ENCODE measurements around the gene PKDCC.
"Not testable (repeated sequence)": the region's sequence is repeated elsewhere in the genome, so short reads cannot be mapped to it uniquely, and the experiment has no call there.

Gene PKDCC

DNA sequence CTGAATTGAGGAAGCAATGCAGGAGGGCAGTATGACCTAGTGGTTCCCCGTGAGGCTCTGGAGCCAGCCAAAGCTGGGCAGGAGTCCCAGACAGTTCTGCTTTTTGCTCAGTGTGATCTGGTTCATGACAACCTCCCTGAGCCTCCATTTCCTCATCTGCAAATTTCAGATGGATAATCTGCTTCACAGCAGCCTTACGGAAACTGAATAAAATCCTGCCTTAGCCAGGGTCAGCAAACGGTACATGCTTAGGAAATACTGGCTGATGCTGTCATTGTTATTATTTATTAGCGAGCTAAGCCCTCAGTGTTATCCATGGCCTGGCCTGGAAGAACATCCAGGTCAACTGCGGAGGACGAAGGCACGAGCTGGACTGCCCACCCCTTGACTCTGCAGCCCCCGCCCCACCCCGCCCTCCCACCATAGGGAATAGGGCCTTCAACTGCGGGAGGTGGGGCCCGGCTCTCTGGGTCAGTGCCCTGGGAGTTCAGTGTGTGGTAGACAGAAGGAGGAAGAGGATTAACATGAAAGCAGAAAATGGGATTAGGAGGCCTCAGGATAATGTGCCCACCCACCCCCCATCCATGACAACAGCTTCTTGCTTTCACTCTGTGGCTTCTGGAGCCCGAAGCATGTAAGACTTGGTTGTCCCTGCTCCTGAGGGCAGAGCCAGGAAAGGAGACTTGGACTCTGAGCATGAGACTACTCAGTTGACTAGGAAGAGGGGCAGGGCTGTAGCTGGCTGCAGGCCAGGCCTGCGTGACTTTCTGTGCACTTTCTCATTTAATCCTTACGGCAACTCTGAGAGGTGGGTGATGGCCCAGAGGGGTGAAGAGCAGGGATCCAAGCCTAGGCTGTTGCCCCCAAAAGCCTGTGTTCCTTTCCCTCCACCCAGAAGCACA is 13.1 kb downstream of the PKDCC start:
- peak; percentile 42 for DNase-seq (ENCODE audit: low read depth)
- TF ChIP-seq, protein P1, sequence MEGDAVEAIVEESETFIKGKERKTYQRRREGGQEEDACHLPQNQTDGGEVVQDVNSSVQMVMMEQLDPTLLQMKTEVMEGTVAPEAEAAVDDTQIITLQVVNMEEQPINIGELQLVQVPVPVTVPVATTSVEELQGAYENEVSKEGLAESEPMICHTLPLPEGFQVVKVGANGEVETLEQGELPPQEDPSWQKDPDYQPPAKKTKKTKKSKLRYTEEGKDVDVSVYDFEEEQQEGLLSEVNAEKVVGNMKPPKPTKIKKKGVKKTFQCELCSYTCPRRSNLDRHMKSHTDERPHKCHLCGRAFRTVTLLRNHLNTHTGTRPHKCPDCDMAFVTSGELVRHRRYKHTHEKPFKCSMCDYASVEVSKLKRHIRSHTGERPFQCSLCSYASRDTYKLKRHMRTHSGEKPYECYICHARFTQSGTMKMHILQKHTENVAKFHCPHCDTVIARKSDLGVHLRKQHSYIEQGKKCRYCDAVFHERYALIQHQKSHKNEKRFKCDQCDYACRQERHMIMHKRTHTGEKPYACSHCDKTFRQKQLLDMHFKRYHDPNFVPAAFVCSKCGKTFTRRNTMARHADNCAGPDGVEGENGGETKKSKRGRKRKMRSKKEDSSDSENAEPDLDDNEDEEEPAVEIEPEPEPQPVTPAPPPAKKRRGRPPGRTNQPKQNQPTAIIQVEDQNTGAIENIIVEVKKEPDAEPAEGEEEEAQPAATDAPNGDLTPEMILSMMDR (conservative IDR thresholded peaks at IDR 0.05; ENCODE audit: low read depth, low read length): no peak
- H3K4me3 ChIP-seq (ENCODE audit: low read length): no peak overlapping the region

GRCh38 chr2:42061839-42062238 is 14.0 kb downstream of the PKDCC start:
- H3K4me3 ChIP-seq (ENCODE audit: low read length): no peak overlapping the region
- TF ChIP-seq, protein P1 (conservative IDR thresholded peaks at IDR 0.05; ENCODE audit: low read depth, low read length): no peak
- DNase-seq (ENCODE audit: low read depth): no peak

DNA sequence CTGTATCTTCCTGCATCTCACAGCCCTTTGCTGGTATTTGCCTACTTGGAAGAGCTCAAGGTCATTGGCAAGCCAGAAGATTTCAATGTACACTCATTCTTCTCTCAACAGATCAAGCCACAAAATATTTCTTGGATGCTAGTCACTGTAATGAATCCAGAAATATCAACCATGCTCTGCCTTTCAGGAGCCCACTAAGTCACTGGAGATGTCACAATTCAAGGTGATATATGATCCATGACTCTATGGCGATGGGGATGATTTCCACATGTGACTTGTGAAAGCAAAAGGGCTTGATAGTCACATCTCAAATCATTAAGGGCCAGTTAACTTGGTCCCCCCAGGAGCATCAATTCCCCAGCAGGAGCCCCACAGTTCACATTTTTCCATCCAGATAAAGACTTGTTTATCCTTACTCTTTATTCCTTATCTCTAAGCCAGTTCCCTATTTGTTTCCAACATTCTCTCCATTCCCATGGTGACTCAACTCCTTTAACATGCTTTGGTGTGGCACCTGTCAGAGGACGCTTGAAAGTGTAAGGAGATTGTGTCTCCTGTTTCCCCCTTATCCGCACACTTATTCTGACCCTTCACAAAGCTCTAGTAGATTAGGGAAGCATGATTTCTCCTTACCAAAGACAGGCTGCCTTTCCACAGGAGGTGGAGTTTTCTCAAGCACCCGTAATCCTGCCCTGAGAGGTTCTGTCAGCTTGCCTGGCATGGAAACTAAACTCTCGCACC is 15.8 kb downstream of the PKDCC start:
- peak; percentile 48 for DNase-seq (ENCODE audit: low read depth)
- H3K4me3 ChIP-seq (ENCODE audit: low read length): no peak overlapping the region
- TF ChIP-seq, protein P1 (conservative IDR thresholded peaks at IDR 0.05; ENCODE audit: low read depth, low read length): no peak

- TF ChIP-seq, protein P1 (conservative IDR thresholded peaks at IDR 0.05; ENCODE audit: low read depth, low read length): no peak
- DNase-seq (ENCODE audit: low read depth): peak; percentile 41
- H3K4me3 ChIP-seq (ENCODE audit: low read length): no peak overlapping the region
Measured at GRCh38 chr2:42064417-42064942, 16.7 kb downstream of the PKDCC start.

DNA sequence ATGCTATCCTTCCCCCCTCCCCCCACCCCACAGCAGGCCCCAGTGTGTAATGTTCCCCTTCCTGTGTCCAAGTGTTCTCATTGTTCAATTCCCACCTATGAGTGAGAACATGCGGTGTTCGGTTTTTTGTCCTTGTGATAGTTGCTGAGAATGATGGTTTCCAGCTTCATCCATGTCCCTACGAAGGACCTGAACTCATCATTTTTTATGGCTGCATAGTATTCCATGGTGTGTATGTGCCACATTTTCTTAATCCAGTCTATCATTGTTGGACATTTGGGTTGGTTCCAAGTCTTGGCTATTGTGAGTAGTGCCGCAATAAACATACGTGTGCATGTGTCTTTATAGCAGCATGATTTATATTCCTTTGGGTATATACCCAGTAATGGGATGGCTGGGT is 17.9 kb downstream of the PKDCC start:
- not testable (repeated sequence) for H3K4me3 ChIP-seq (ENCODE audit: low read length); DNase-seq (ENCODE audit: low read depth)

DNA sequence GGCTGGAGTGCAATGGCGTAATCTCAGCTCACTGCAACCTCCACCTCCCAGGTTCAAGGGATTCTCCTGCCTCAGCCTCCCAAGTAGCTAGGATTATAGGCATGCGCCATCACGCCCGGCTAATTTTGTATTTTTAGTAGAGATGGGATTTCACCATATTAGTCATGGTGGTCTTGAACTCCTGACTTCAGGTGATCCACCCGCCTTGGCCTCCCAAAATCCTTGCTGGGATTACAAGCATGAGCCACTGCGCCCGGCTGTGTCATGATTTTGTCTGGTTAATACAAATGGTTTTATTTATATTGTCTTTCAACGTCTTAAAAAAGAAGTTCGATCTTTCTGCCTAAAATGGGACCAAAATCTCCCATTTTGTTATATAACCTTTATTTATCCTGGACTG is 19.2 kb downstream of the PKDCC start:
- DNase-seq (ENCODE audit: low read depth); H3K4me3 ChIP-seq (ENCODE audit: low read length): not testable (repeated sequence)

DNA sequence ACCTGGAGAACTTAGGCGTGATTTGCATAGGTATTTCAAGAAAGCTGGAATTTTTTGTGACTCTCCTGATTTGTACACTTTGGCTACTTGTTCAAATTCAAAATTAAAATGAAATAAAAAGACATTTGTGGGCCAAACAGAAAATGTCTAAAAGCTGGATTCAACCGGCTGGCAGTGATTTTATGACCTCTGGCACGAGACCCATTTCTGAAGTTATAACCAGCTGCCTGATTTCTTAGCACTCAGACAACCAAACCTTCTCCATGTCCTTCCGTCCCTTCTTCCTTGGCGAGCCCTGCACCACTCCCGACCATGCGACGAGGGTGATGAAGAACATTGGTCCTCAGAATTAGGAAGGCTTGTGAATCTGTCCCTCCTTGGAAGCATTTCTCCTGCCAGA is 19.7 kb downstream of the PKDCC start:
- TF ChIP-seq, protein P1 (conservative IDR thresholded peaks at IDR 0.05; ENCODE audit: low read depth, low read length): no peak
- H3K4me3 ChIP-seq (ENCODE audit: low read length): no peak overlapping the region
- no peak for DNase-seq (ENCODE audit: low read depth)
